ENCODE measurements around the gene UBD. TPM values are rescaled to one million over a fixed set of nuclear protein-coding genes. Genes with fewer than 3 reads are reported as not detected.

UBD gene
- total and polyA plus RNA-seq, 2 experiments from 2014 or later = not detected

- TF ChIP-seq ZNF462 (CRISPR knock-in tag; IDR thresholded peaks at IDR 0.05) = no peak
- TF ChIP-seq POLR2AphosphoS5 (IDR thresholded peaks at IDR 0.05; ENCODE audit: low read depth) = no peak
- TF ChIP-seq ZNF331 (CRISPR knock-in tag; IDR thresholded peaks at IDR 0.05; ENCODE audit: low read depth) = no peak
- TF ChIP-seq JUNB (IDR thresholded peaks at IDR 0.05; ENCODE audit: unreplicated experiment) = no peak
Observed at GRCh38 chr6:29597184-29597583, 37.7 kb upstream of the UBD start (continued).

- Mint-ChIP-seq H3K27ac (peak overlapping the region; percentile 87; the same call in 1 of the 2 replicates), H3K4me1 (peaks cover 34% of the 10 kb centered on the region), H3K36me3 (ENCODE audit: low read depth) (peaks cover 19% of the 10 kb centered on the region), H3K4me3 (no peak overlapping the region; the same call in 2 of the 3 replicates), H3K9me3 (peaks cover 3% of the 10 kb centered on the region; the same call in 1 of the 3 replicates), H3K27me3 (ENCODE audit: insufficient read depth, low read depth, poor library complexity) (peaks cover 11% of the 10 kb centered on the region)
- peak; percentile 40; the same call in 1 of the 2 replicates for TF ChIP-seq POLR2AphosphoS5 (IDR thresholded peaks at IDR 0.05; ENCODE audit: low read depth)
- TF ChIP-seq NANOG (IDR thresholded peaks at IDR 0.05; ENCODE audit: borderline replicate concordance) = no peak
- ATAC-seq (peak; percentile 13; the same call in 2 of the 3 replicates), DNase-seq (ENCODE audit: low spot score) (peak; percentile 57)
- Histone ChIP-seq H3K4me3 (no peak overlapping the region), H3K79me2 (replicated peaks; ENCODE audit: insufficient read depth) (no peaks in the 10 kb centered on the region), H3F3A (replicated peaks; ENCODE audit: low read depth) (peaks cover 13% of the 10 kb centered on the region), H3K36me3 (ENCODE audit: insufficient read depth) (peaks cover 12% of the 10 kb centered on the region), H3K4me1 (ENCODE audit: insufficient read depth) (peaks cover 41% of the 10 kb centered on the region), H3K27me3 (ENCODE audit: insufficient read depth) (no peaks in the 10 kb centered on the region), H2AFZ (no peak overlapping the region), H3K4me2 (no peak overlapping the region), H4K20me1 (replicated peaks; ENCODE audit: insufficient read depth) (peaks cover 2% of the 10 kb centered on the region; the same call in 1 of the 2 replicates), H3K9me2 (ENCODE audit: insufficient read depth) (no peaks in the 10 kb centered on the region; the same call in 1 of the 2 replicates), H3K27ac (ENCODE audit: low read depth) (peak overlapping the region; percentile 12; the same call in 1 of the 2 replicates)
Observed at GRCh38 chr6:29596381-29596900, 36.9 kb upstream of the UBD start.
